SH-SY5Y (cell line): Measurements from ENCODE around the gene PIGO.

Experiments used
- GATA2 ChIP-seq: IDR thresholded peaks from 2 replicates; pipeline ENCODE4 v1.6.1; 2011; ENCODE audit warnings: mild to moderate bottlenecking, low read depth, low read length
- GATA3 ChIP-seq: IDR thresholded peaks from 2 replicates; pipeline ENCODE4 v1.6.1; 2011; ENCODE audit warnings: low read depth, mild to moderate bottlenecking, low read length, moderate library complexity

The PIGO gene

DNA sequence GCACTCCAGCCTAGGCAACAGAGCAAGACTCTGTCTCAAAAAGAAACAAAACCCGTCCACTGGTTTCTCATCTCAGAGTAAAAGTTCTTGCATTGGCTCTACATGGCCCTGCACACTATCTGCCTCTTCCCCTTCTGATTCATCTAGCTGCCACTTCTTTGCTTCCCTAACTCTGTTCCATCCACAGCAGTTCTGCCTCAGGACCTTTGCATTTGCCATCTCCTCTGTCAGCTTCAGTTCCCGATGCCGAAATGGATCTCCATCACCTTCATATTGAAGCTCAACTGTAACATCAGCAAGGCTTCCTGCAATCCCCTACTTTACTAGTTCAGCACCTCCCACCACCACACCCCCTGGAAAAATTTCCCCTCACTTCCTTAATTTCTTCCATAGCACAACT is 1.2 kb upstream of the PIGO start:
- no peak for TF ChIP-seq GATA3
- no peak for TF ChIP-seq GATA2

DNA sequence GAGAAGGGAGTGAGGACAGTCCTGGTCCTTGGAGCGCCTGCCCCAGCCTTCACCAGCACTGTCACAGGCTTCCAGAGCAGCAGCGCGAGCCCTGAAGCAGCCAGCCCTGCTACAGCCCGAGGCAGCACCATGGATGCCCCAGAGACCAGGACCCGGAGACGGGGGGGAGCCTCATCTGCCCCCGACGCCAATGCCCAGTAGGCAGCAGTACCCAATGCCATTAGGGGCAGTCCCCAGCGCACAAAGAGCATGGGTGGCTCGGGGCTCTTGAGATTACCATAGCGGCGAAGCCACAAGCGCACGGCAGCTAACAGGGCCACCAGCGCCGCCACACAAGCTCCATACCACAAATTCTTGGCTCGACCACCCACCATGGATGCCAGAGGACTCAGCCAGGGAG is 4.9 kb downstream of the PIGO start:
- TF ChIP-seq GATA3 (no peak), GATA2 (no peak)

DNA sequence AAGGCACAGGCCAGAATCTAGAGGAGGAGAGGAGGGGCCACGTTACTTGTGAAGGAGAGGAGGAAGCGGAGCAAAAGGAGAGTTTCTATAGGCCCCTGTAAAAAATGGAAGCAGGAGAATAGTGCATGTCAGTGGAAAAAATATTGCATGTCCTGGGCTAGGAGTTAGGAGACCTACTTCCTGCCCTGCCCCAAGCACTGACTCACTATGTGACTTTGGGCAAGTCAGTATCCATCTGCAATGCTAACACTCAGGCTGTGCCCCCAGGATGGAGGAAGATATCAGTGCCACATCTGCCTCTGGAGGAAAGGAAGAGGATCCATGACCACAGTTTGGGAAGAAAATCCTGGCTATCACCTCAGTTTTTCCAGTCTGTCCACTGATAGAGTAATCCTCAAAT is 7.0 kb downstream of the PIGO start:
- TF ChIP-seq GATA3 (no peak), GATA2 (no peak)

DNA sequence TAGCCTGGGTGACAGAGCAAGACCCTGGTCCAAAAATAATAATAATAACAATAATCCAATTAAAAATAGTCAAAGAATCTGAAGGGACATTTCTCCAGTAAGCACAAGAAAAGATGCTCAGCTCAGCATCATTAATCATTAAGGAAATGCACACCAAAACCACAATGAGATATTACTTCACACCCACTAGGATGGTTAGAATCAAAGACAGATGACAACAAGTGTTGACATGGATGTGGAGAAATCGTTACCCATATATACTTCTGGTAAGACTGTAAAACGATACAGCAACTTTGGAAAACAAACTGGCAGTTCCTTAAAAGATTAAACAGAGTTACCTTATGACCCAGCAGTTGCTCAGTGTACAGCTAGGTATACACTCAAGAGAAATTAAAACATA is 11.3 kb downstream of the PIGO start:
- no peak for TF ChIP-seq GATA2
- no peak for TF ChIP-seq GATA3

DNA sequence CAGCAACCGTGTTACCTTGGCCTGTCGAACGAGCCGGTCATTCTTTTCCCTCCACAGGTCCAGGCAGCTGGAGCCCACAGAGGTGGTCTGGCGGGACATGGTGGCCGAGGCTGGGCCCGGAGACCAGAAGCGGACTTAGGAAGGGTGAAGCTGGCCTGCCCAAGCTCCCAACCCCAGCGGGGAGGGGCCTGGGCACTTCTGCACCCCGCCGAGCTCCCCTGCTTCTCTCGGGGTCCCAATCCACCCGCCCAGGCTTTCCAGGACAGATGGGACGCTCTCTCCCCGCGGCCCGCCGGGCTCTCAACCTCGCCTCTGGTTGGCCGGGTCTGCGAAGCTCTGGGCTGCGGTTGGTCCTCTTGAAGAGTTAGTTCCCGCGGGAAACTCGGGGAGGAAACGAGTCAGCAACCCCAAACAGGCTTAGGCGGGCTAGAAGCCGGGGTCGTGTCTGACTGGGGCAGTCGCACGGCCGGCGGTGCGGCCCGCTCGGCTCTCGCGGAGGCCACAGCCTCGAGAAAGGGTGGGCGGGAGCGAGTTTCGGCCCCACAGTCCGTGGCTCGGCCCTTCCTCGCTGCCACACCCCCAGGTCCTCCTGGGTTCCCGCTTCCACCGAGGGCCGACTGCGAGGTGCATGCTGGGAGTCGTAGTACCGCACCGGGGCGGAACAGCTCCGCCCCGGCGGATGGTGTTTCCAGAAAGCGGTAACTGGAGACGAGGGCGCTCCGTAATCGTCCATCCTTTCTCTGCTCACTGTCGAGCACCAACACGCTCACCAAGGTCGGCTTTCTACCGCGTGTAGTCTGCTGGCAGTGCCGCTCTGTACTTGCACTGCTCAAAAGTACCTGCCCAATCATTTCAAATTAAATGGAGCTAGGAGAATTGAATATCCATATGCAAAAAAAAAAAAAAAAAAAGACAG is 16.7 kb downstream of the PIGO start, which contains the start of gene FANCG:
FANCG (minus strand) TSS at position 517 of the 916 bp plus-strand sequence; CDS start at position 99, 418 bp downstream.
- TF ChIP-seq GATA3 = no peak
- TF ChIP-seq GATA2 = no peak

DNA sequence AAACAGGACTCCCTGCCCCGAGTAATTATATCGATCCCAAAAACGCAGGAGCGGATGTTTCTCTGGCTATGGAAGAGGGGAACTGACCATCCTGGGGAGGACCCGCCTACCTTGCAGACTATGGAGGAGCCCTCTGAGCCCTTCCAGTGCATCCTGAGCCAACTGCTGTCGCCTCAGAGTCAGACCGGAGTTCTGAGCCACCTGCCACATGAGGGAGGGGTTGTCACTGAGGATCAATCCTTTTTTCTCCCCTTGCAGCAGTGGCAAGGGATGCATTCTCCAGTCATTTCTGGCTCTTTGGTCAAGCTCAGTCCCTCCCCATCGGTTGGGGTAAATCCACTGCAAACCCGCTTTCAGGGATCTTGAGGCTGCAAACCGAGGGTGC is 17.4 kb downstream of the PIGO start:
- TF ChIP-seq GATA2 (no peak), GATA3 (no peak)

DNA sequence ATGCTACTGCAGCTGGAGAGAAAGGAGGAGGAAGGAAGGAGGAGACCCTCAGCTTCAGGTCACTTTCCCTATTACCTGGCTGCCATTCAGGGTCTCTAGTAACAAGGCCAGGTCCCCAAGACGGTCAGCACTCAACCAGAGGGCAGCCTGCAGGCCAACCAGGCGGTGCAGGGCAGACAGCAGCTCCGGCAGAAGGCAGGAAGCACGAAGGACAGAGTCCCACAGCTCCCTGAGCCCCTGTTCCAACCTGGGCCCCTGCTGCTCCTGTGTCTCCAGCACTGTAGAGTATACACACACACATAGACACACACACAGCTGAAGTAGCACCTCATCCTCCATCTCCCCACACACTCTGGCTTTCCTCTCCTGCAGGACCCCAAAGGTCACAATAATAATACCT is 18.3 kb downstream of the PIGO start:
- TF ChIP-seq GATA3 = no peak
- TF ChIP-seq GATA2 = no peak

DNA sequence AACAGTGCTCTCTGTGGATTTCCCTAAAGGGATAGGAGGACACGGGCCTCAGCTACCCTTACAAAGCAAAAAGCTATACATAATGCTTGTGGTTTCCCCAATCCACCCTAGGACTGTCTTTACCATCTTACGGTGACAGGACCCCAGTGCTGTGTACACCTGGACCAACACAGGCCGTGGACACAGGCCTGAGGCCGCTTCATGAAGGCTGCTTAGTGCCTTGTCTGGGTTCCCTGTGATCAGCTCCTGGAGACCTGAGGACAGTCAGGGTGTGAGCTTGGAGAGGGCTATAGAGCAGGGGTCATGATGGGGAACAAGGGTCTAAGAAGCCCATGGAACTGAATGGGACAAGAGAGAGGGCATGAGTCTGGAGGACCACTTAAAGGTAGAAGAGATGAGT is 19.5 kb downstream of the PIGO start:
- no peak for TF ChIP-seq GATA3
- no peak for TF ChIP-seq GATA2

DNA sequence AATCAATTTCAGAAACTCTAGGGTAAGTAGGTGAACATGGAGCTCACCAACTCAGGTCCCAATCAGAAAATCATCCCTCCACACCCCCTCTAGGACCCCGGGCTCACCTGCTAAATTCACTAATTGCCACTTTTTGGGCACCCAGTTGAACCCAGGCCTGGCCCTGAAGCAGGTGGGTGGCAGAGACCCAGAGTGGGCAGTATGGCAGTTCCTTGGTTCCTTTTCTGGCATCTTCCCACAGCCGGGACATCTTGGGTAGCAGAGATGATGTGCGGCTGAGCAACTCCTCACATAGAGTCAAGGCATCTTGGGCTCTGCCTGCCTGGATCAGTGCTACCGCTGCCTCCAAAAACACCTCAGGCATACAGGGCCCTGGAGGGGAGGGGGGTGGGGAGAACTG is 21.0 kb downstream of the PIGO start:
- no peak for TF ChIP-seq GATA2

DNA sequence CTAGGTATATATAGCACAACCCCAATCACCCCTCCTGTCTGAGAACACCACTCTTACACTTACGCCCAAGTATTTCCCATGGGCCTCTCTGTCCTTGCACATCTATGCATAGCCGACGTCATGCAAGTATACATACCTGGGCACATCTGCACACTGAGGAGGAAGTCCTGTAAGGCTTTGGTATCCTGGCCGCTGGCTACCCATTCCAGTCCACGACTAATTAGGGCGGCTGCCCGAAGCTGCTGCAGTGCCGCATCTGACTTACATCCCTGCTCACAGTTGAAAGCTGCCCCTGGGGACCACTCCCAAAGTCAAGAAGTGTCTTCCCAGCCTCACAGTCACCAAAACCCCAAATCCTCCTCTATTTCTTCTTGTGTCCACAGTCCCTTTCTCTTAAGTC is 21.6 kb downstream of the PIGO start:
- TF ChIP-seq GATA2 (no peak), GATA3 (no peak)

DNA sequence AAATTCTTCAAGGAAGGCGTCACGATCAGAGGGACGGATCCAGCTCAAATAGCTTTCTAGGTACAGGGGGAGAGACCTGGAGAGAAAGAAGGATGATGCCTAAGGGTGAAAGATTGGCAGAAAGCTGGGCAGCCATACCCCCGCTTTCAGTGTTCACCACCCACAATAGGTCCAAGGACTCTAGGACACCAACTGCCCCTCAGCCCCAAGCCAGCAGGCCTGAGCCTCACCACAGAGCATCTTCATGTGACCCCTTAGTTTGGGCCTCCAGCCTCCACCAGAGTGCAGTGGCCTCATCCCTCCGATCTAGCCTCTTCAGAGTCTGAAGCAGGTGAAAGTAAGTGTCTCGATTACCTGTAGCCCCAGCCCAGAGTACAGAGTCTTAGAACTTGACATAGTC is 22.2 kb downstream of the PIGO start:
- TF ChIP-seq GATA3 (no peak), GATA2 (no peak)

DNA sequence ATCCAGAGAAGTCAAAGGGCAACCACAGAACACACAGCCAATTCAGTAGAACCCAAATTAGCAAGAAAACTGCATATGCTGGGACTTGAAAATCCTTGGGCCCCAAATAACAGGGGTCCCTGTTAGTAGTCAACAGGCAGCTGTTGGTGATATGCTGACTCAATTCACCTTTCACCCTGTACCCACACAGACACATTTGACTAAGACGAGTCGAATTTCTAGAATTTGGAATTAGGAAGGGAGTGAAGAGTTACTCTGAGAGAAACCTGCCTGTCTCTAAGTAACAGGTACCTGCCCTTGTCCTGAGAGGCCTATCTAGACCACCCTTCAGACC is 23.1 kb downstream of the PIGO start:
- TF ChIP-seq GATA2 (no peak), GATA3 (no peak)

DNA sequence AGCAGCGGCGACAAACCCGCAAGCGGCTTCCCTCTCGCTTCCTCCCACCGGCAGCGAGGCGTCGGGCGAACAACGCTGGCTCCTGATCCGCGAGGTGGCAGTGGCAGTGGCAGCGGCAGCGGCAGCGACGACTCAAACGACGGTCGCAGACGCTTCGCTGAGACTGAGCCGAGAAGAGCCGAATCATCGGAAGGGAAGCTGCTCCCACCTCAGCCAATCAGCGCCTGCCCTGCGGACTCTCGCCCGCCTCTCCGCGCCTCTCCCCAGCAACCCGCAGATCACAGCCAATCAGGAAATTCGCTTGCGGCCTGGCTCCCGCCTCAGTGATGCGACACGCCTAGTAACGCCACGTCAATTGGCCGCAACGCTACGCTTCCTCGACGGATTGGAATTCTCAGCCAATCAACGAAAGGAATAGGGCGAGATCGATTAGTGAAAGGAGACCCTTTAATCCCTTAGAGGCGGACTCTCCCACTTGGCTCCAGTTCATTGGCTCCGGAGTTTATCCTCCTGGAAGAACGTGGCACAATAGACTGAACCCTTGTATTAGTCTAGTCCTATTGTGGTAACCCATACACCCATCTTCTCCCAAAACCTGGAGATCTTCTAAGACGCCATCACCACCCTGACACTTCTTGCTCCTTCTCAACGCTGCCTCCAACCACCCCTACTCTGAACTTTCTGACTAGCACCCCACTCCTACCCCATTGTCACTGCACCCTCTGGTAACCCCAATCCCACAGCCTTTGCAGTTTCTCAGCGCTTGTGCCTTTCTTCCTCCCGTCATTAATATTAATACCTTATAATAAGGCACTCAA is 23.7 kb downstream of the PIGO start, which contains the start of gene VCP:
VCP (minus strand) TSS at position 165 of the 818 bp plus-strand sequence. CDS start 272 bp downstream, outside the sequence.
- TF ChIP-seq GATA3 = no peak
- no peak for TF ChIP-seq GATA2

DNA sequence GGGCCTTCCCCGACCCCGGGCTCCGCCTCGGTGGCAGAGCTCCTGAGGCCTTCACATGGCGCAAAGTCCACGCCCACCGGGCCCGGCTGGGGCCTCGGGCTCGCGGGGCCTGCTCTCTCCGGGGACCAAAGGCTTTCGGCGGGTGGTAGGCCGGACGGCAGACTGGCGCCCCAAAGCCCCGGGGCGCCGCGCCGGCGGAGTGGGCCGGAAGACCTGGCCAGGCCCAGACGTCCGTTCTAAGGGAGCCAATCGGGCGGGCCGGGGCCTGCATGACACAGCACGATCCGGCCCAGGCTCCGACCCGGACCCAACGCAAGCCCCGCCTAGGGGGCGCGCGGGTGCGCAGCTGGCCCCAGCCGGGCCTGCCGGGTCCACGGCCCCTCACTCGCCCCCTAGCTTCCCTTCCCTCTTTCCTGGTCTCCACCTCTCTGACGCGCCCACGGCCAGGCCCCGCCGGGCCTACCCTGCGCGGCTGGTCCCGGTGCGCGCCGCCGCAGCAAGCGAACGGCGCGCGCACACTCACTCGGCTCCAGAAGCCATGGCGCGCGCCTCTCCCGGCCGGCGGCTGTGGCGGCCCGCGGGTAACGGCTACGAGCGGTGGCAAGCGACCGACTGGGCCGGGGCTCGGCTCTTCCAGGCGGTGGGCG is 24.5 kb downstream of the PIGO start:
- TF ChIP-seq GATA3 = no peak
- TF ChIP-seq GATA2 = no peak
